ENCODE results near the gene PBXIP1. TPM values are rescaled to one million over a fixed set of nuclear protein-coding genes. Genes with fewer than 3 reads are reported as not detected.

The PBXIP1 gene
- total and polyA plus RNA-seq, 12 donors = 97.0 to 342 (median 258) TPM

GRCh38 chr1:154935749-154936554, 19.9 kb downstream of the PBXIP1 start:
- H3K4me3 ChIP-seq = peak overlapping the region; percentile 23 to 69 (median 63)
- WGBS, 4 donors = 38 to 52% (median 42%) methylated on average over 22 to 27 of the region's 27 CpGs
- no peaks in the 10 kb centered on the region for H3K9me3 ChIP-seq (replicated peaks in 1 of 3)
- H3K36me3 ChIP-seq (replicated peaks in 1 of 2) = no peaks in the 10 kb centered on the region
- peak in 1 of 7 donors; percentile 14 for DNase-seq
- peak overlapping the region; percentile 84 to 99 (median 97) for H3K27ac ChIP-seq
- intact Hi-C loops (cut with DNase I) = no loop called here
- TF ChIP-seq POLR2A (IDR thresholded peaks at IDR 0.05) = no peak
- TF ChIP-seq CTCF (IDR thresholded peaks at IDR 0.05) = no peak
- H3K4me1 ChIP-seq (replicated peaks in 1 of 2) = peaks cover 17 to 35% of the 10 kb centered on the region in 2 donors
- no peaks in the 10 kb centered on the region for H3K27me3 ChIP-seq

GRCh38 chr1:154934358-154934948, 21.4 kb downstream of the PBXIP1 start:
- Histone ChIP-seq H3K4me1 (replicated peaks in 1 of 2) (peaks cover 16 to 27% of the 10 kb centered on the region in 2 donors), H3K4me3 (no peak overlapping the region), H3K36me3 (replicated peaks in 1 of 2) (no peaks in the 10 kb centered on the region), H3K9me3 (replicated peaks in 1 of 3) (no peaks in the 10 kb centered on the region), H3K27ac (no peak overlapping the region), H3K27me3 (no peaks in the 10 kb centered on the region)
- intact Hi-C loops (cut with DNase I) = no loop called here
- no peak for DNase-seq
- 96 to 98% (median 97%) methylated on average over 5 of the region's 5 CpGs for WGBS, 4 donors
- TF ChIP-seq CTCF (IDR thresholded peaks at IDR 0.05) = no peak
- TF ChIP-seq POLR2A (IDR thresholded peaks at IDR 0.05) = no peak

GRCh38 chr1:154931940-154932487, 23.9 kb downstream of the PBXIP1 start:
- Histone ChIP-seq H3K27ac (no peak overlapping the region), H3K27me3 (no peaks in the 10 kb centered on the region), H3K4me3 (no peak overlapping the region), H3K9me3 (replicated peaks in 1 of 3) (no peaks in the 10 kb centered on the region), H3K4me1 (replicated peaks in 1 of 2) (peaks cover 7 to 10% of the 10 kb centered on the region in 2 donors), H3K36me3 (replicated peaks in 1 of 2) (peaks cover 0 to 15% of the 10 kb centered on the region in 2 donors)
- DNase-seq = no peak
- intact Hi-C loops (cut with DNase I) = no loop called here
- 94 to 99% (median 95%) methylated on average over 5 to 11 of the region's 11 CpGs for WGBS, 4 donors
- TF ChIP-seq CTCF (IDR thresholded peaks at IDR 0.05) (no peak), POLR2A (IDR thresholded peaks at IDR 0.05) (no peak)

- intact Hi-C loops (cut with DNase I) = no loop called here
- H3K36me3 ChIP-seq (replicated peaks in 1 of 2) = peaks cover 0 to 51% of the 10 kb centered on the region in 2 donors
- H3K27me3 ChIP-seq = no peaks in the 10 kb centered on the region
- no peak overlapping the region for H3K27ac ChIP-seq
- no peaks in the 10 kb centered on the region for H3K9me3 ChIP-seq (replicated peaks in 1 of 3)
- 89 to 97% (median 91%) methylated on average over 12 to 13 of the region's 13 CpGs for WGBS, 4 donors
- TF ChIP-seq POLR2A (IDR thresholded peaks at IDR 0.05) (no peak), CTCF (IDR thresholded peaks at IDR 0.05) (no peak)
- no peaks in the 10 kb centered on the region for H3K4me1 ChIP-seq (replicated peaks in 1 of 2)
- DNase-seq = no peak
- no peak overlapping the region for H3K4me3 ChIP-seq
Observed at GRCh38 chr1:154926201-154926600, 29.7 kb downstream of the PBXIP1 start.
